ENCODE data around the gene DNM1. TPM values are rescaled to one million over a fixed set of nuclear protein-coding genes. Genes with fewer than 3 reads are reported as not detected.

DNM1 gene
- total and polyA plus RNA-seq, 4 donors: 1.2 to 23.7 (median 6.1) TPM

DNA sequence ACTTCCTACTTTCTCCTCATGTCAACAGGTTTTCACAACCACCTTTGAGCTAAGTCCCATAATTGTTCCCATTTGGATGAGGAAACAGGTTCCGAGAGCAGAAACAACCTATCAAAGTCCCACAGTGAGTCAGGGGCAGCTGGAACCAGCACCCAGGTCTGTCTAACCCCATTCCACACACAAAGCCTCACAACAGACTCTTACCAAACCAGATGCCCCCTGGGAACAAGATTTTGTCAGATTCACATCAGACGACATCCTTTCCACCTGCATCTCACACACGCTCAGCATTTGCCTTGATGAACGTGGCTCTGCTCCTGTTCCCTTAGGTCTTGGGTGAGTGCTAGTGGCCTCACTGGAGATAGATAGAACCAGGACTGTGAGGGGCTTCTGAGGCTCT lies 89.9 kb downstream of the DNM1 start:
- TF ChIP-seq, protein P1, sequence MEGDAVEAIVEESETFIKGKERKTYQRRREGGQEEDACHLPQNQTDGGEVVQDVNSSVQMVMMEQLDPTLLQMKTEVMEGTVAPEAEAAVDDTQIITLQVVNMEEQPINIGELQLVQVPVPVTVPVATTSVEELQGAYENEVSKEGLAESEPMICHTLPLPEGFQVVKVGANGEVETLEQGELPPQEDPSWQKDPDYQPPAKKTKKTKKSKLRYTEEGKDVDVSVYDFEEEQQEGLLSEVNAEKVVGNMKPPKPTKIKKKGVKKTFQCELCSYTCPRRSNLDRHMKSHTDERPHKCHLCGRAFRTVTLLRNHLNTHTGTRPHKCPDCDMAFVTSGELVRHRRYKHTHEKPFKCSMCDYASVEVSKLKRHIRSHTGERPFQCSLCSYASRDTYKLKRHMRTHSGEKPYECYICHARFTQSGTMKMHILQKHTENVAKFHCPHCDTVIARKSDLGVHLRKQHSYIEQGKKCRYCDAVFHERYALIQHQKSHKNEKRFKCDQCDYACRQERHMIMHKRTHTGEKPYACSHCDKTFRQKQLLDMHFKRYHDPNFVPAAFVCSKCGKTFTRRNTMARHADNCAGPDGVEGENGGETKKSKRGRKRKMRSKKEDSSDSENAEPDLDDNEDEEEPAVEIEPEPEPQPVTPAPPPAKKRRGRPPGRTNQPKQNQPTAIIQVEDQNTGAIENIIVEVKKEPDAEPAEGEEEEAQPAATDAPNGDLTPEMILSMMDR (IDR thresholded peaks at IDR 0.05; ENCODE audit: control extremely low read depth, extremely low read depth): no peak
- peaks cover 0 to 5% (median 0%) of the 10 kb centered on the region in 5 donors for H3K4me1 ChIP-seq (ENCODE audit: control insufficient read depth in 5 of 5, insufficient read depth in 5 of 5, low read length in 5 of 5)
- WGBS, 2 donors: 88 to 91% methylated on average over 4 of the region's 4 CpGs
- H3K9me3 ChIP-seq (ENCODE audit: control insufficient read depth in 4 of 4, insufficient read depth in 3 of 4, low read length in 3 of 4): no peaks in the 10 kb centered on the region
- ATAC-seq (ENCODE audit: insufficient read depth, low FRiP score) (no peak), DNase-seq (no peak)
- no peak overlapping the region for H3K9ac ChIP-seq (ENCODE audit: insufficient read depth in 1 of 2, low read length in 2 of 2)
- no peak overlapping the region for H3K4me3 ChIP-seq
- no peak overlapping the region for H3K27ac ChIP-seq (ENCODE audit: low read depth in 1 of 2, low read length in 1 of 2)
- no peaks in the 10 kb centered on the region for H3K27me3 ChIP-seq (ENCODE audit: control insufficient read depth in 3 of 3, insufficient read depth in 3 of 3, low read length in 2 of 3)
- peaks cover 0 to 6% (median 1%) of the 10 kb centered on the region in 4 donors for H3K36me3 ChIP-seq (ENCODE audit: control insufficient read depth in 4 of 4, insufficient read depth in 4 of 4, low read length in 4 of 4)

DNA sequence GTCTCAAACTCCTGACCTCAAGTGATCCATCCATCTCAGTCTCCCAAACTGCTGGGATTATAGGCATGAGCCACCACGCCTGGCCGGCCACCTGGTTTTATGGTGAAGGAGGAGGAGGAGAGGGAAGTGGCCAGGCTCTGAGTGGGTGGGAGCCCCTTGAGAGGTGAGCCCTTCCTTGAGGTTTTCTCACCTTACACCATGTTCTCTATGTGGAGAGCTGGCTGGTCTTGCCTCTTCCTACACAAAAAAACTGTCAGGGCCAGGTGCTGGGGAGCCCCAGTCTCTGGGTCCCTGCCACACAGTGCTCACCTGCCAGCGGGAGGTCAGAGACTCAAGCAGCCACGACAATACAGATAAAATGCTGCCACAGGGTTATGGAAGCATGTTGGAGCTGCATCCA lies 91.0 kb downstream of the DNM1 start:
- Histone ChIP-seq H3K4me1 (ENCODE audit: control insufficient read depth in 5 of 5, insufficient read depth in 5 of 5, low read length in 5 of 5) (peaks cover 0 to 5% (median 0%) of the 10 kb centered on the region in 5 donors), H3K4me3 (no peak overlapping the region), H3K9me3 (ENCODE audit: control insufficient read depth in 4 of 4, insufficient read depth in 3 of 4, low read length in 3 of 4) (no peaks in the 10 kb centered on the region), H3K9ac (ENCODE audit: insufficient read depth in 1 of 2, low read length in 2 of 2) (no peak overlapping the region), H3K27me3 (ENCODE audit: control insufficient read depth in 3 of 3, insufficient read depth in 3 of 3, low read length in 2 of 3) (no peaks in the 10 kb centered on the region), H3K27ac (ENCODE audit: low read depth in 1 of 2, low read length in 1 of 2) (no peak overlapping the region), H3K36me3 (ENCODE audit: control insufficient read depth in 4 of 4, insufficient read depth in 4 of 4, low read length in 4 of 4) (no peaks in the 10 kb centered on the region)
- WGBS, 2 donors: 88 to 89% methylated on average over 4 of the region's 4 CpGs
- no peak for DNase-seq
- no peak for ATAC-seq (ENCODE audit: insufficient read depth, low FRiP score)
- TF ChIP-seq, protein P1 (IDR thresholded peaks at IDR 0.05; ENCODE audit: control extremely low read depth, extremely low read depth): no peak

DNA sequence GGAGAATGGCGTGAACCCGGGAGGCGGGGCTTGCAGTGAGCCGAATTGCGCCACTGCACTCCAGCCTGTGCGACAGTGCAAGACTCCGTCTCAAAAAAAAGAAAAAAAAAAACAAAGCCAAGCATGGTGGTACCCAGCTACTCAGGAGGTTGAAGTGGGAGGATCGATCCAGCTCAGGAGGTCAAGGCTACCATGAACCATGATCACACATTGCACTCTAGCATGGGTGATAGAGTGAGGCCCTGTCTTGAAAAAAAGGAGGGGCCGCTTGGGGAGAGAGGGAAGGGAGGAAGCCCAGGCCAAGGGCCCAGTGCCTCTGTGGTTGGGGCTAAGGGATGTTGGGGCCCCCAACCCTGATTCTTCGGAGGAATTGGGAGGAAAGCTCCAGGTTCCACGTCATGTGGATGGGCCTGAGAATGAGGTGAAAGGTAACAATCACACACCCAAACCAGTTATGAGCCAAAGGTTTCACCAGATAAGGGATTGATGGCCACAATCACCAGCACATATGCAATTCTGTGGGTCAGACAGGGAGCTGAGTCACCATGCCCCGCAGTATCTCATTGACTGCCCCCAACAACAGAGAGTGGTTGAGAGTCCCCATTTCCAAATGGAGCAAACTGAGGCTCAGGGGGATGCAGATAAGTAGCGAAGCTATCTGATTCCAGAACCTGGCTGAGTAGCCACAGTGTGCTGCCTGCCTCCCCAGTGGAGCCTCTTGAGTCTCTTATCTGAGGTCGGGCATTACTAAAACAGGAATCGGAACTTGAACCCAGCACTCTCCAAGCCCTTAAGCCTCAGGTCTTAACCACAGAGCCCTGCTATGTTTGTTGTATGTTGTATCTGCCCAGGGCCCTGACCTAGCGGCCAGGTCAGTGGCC lies 93.4 kb downstream of the DNM1 start:
- no peak overlapping the region for H3K27ac ChIP-seq (ENCODE audit: low read depth in 1 of 2, low read length in 1 of 2)
- 85 to 88% methylated on average over 14 to 16 of the region's 16 CpGs for WGBS, 2 donors

More for the DNA sequence above, 93.4 kb downstream of the DNM1 start:
- Histone ChIP-seq H3K36me3 (ENCODE audit: control insufficient read depth in 4 of 4, insufficient read depth in 4 of 4, low read length in 4 of 4) (no peaks in the 10 kb centered on the region), H3K9ac (ENCODE audit: insufficient read depth in 1 of 2, low read length in 2 of 2) (no peak overlapping the region), H3K27me3 (ENCODE audit: control insufficient read depth in 3 of 3, insufficient read depth in 3 of 3, low read length in 2 of 3) (no peaks in the 10 kb centered on the region), H3K4me3 (no peak overlapping the region), H3K9me3 (ENCODE audit: control insufficient read depth in 4 of 4, insufficient read depth in 3 of 4, low read length in 3 of 4) (no peaks in the 10 kb centered on the region), H3K4me1 (ENCODE audit: control insufficient read depth in 5 of 5, insufficient read depth in 5 of 5, low read length in 5 of 5) (peaks cover 0 to 5% (median 0%) of the 10 kb centered on the region in 5 donors)
- ATAC-seq (ENCODE audit: insufficient read depth, low FRiP score) (no peak), DNase-seq (no peak)
- TF ChIP-seq, protein P1 (IDR thresholded peaks at IDR 0.05; ENCODE audit: control extremely low read depth, extremely low read depth): no peak

All from lung (tissue), 12 donors.